ENCODE measurements around the gene ABCB10. TPM values are rescaled to one million over a fixed set of nuclear protein-coding genes. Genes with fewer than 3 reads are reported as not detected.
"Not testable (repeated sequence)": the region's sequence is repeated elsewhere in the genome, so short reads cannot be mapped to it uniquely, and the experiment has no call there.

Gene ABCB10
- total RNA-seq, 1 donor from 2014 or later = 16.9 TPM

GRCh38 chr1:229536982-229537381 lies 21.5 kb downstream of the ABCB10 start:
- no peak for DNase-seq

GRCh38 chr1:229535230-229535629 lies 23.3 kb downstream of the ABCB10 start:
- no peak for DNase-seq

GRCh38 chr1:229531326-229531725 lies 27.2 kb downstream of the ABCB10 start:
- DNase-seq = no peak

- no peak for DNase-seq
Observed at GRCh38 chr1:229529639-229530038, 28.9 kb downstream of the ABCB10 start.

- no peak for DNase-seq
Observed at GRCh38 chr1:229526695-229527094, 31.8 kb downstream of the ABCB10 start.

GRCh38 chr1:229523052-229523451 lies 35.5 kb downstream of the ABCB10 start:
- no peak for DNase-seq

- peak; percentile 79 for DNase-seq
Observed at GRCh38 chr1:229514578-229515275, 43.8 kb downstream of the ABCB10 start.

- DNase-seq = not testable (repeated sequence)
Observed at GRCh38 chr1:229511625-229512024, 46.9 kb downstream of the ABCB10 start.

- DNase-seq = not testable (repeated sequence)
Observed at GRCh38 chr1:229511201-229511600, 47.3 kb downstream of the ABCB10 start.

- no peak for DNase-seq
Observed at GRCh38 chr1:229509576-229509975, 48.9 kb downstream of the ABCB10 start.

GRCh38 chr1:229508823-229509337 lies 49.6 kb downstream of the ABCB10 start:
- DNase-seq = no peak

GRCh38 chr1:229507951-229508822 lies 50.3 kb downstream of the ABCB10 start, which contains the start of gene NUP133:
Gene NUP133 (minus strand): TSS chr1:229508341. CDS start chr1:229508249, 92 bp downstream.
- peak; percentile 97 for DNase-seq

GRCh38 chr1:229507502-229507901 lies 51.0 kb downstream of the ABCB10 start:
- DNase-seq = no peak

- DNase-seq = no peak
Observed at GRCh38 chr1:229506633-229507032, 51.9 kb downstream of the ABCB10 start.

GRCh38 chr1:229495782-229496181 lies 62.7 kb downstream of the ABCB10 start:
- no peak for DNase-seq

- DNase-seq = no peak
Observed at GRCh38 chr1:229487181-229487580, 71.3 kb downstream of the ABCB10 start.

GRCh38 chr1:229485318-229485717 lies 73.2 kb downstream of the ABCB10 start:
- no peak for DNase-seq

GRCh38 chr1:229482511-229482910 lies 76.0 kb downstream of the ABCB10 start:
- no peak for DNase-seq

- DNase-seq = no peak
Observed at GRCh38 chr1:229480495-229480894, 78.0 kb downstream of the ABCB10 start.

- DNase-seq = no peak
Observed at GRCh38 chr1:229479660-229480399, 78.7 kb downstream of the ABCB10 start.

- DNase-seq = no peak
Observed at GRCh38 chr1:229478852-229479251, 79.7 kb downstream of the ABCB10 start.

- not testable (repeated sequence) for DNase-seq
Observed at GRCh38 chr1:229475859-229476258, 82.6 kb downstream of the ABCB10 start.

All from skin of body (tissue), 2 donors.